Gastroesophageal sphincter (tissue), 4 donors: ENCODE measurements around the gene COL2A1. TPM values are rescaled to one million over a fixed set of nuclear protein-coding genes. Genes with fewer than 3 reads are reported as not detected.

Source experiments
- ATAC-seq: fragments of 150-250 bp; one replicate; pipeline ENCODE4 v1.9.1; 2016; ENCODE audit warnings: mild to moderate bottlenecking, moderate library complexity
- H3K27ac ChIP-seq, 4 donors: fragments of 200-600 bp; sonication (generic) in 3 of 4; 1 replicate in 3 of 4; 2 replicates in 1 of 4; pipeline ENCODE4 v1.5.1; 2016 to 2019
- H3K27me3 ChIP-seq: fragments of 200-600 bp; sonication (generic); one replicate; pipeline ENCODE4 v1.5.1; 2019
- H3K36me3 ChIP-seq, 2 donors: fragments of 200-600 bp; sonication (generic); one replicate each; pipeline ENCODE4 v1.5.1; 2019; ENCODE audit warnings: control low read depth in 1 of 2
- H3K4me1 ChIP-seq, 3 donors: fragments of 200-600 bp; sonication (generic); 1 replicate in 2 of 3; 2 replicates in 1 of 3; pipeline ENCODE4 v1.5.1; 2016 to 2019; ENCODE audit warnings: control low read depth in 2 of 3
- H3K4me3 ChIP-seq, 2 donors: fragments of 200-600 bp; sonication (generic); one replicate each; pipeline ENCODE4 v1.5.1; 2019; ENCODE audit warnings: mild to moderate bottlenecking in 1 of 2, moderate library complexity in 1 of 2
- H3K9me3 ChIP-seq, 3 donors: fragments of 200-600 bp; sonication (generic); one replicate each; pipeline ENCODE4 v1.5.1; 2017 to 2019; ENCODE audit warnings: control low read depth in 2 of 3
- CTCF ChIP-seq, 4 experiments: fragments of 200-600 bp in 2 of 4; fragments of 450-650 bp in 2 of 4; sonication (generic) in 1 of 4; IDR thresholded peaks; one replicate each; pipeline ENCODE4 v1.5.1; 2017 to 2019; ENCODE audit warnings: antibody characterized with exemption in 4 of 4, mild to moderate bottlenecking in 2 of 4, moderate library complexity in 2 of 4
- EP300 ChIP-seq: sonication (generic); formaldehyde crosslinking; IDR thresholded peaks from one replicate; pipeline ENCODE4 v1.6.1; 2017; ENCODE audit warnings: antibody characterized with exemption, mild to moderate bottlenecking
- POLR2A ChIP-seq, 2 donors: fragments of 450-650 bp; IDR thresholded peaks; one replicate each; pipeline ENCODE4 v1.6.1; 2017; ENCODE audit warnings: antibody characterized with exemption in 2 of 2, mild to moderate bottlenecking in 2 of 2, moderate library complexity in 1 of 2
- POLR2AphosphoS5 ChIP-seq: sonication (generic); formaldehyde crosslinking; IDR thresholded peaks from one replicate; pipeline ENCODE4 v1.6.1; 2017; ENCODE audit warnings: antibody characterized with exemption
- WGBS, 2 donors: methylation state at CpG; one replicate each; pipeline ENCODE4 v1.1.5; 2018; ENCODE audit warnings: low coverage in 1 of 2; 5-methylcytosine and 5-hydroxymethylcytosine counted together
- total RNA-seq, 4 donors: library from RNA; depleted of rRNA; stranded (reverse); fragments of >200 nt; gene quantifications; one replicate each; pipeline ENCODE4 v1.1.0, GENCODE V29; 2016

Gene COL2A1
- total RNA-seq, 4 donors from 2014 or later, result not detected

GRCh38 chr12:48008950-48009349, 4.7 kb upstream of the COL2A1 start:
- H3K27me3 ChIP-seq, result peaks cover 73% of the 10 kb centered on the region
- ATAC-seq, result no peak
- 81 to 86% methylated on average over 3 to 4 of the region's 4 CpGs for WGBS, 2 donors

DNA sequence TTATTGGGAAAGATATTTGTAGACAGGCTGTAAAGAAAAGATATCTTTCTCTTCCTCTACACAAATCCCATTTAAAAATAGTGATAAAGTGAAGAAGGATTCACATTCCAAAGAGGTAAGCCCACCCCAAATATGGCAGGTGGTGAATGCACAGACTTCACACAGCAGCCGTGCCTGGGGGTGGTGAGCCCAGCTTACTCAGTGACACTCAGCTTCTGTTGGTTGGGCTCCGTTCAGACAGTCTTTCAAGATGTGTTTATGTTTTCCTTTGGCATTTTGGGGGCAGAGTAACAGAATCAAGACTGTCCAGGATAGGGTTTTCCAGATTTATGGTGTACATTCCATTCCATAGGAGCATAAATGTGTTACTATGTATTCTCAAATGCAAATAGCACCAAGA, 4.1 kb upstream of the COL2A1 start:
- Histone ChIP-seq H3K4me3 (no peak overlapping the region), H3K9me3 (no peaks in the 10 kb centered on the region), H3K27me3 (peaks cover 79% of the 10 kb centered on the region), H3K36me3 (no peaks in the 10 kb centered on the region), H3K27ac (no peak overlapping the region), H3K4me1 (peaks cover 6 to 21% (median 18%) of the 10 kb centered on the region in 3 donors)
- 42% methylated on average over 2 of the region's 2 CpGs; no CpG with 5 or more reads in 1 of the 2 donors for WGBS, 2 donors
- TF ChIP-seq CTCF (IDR thresholded peaks at IDR 0.05), result no peak
- no peak for TF ChIP-seq POLR2AphosphoS5
- TF ChIP-seq EP300, result no peak
- no peak for TF ChIP-seq POLR2A (IDR thresholded peaks at IDR 0.05)
- ATAC-seq, result no peak

More at GRCh38 chr12:48008950-48009349, 4.7 kb upstream of the COL2A1 start:
- no peak for TF ChIP-seq CTCF (IDR thresholded peaks at IDR 0.05)
- no peak for TF ChIP-seq POLR2AphosphoS5
- TF ChIP-seq EP300, result no peak
- Histone ChIP-seq H3K4me1 (peaks cover 6 to 15% (median 12%) of the 10 kb centered on the region in 3 donors), H3K27ac (no peak overlapping the region), H3K9me3 (no peaks in the 10 kb centered on the region), H3K36me3 (no peaks in the 10 kb centered on the region), H3K4me3 (no peak overlapping the region)

- Histone ChIP-seq H3K27ac (no peak overlapping the region), H3K9me3 (no peaks in the 10 kb centered on the region), H3K27me3 (peaks cover 91% of the 10 kb centered on the region), H3K4me1 (peaks cover 6 to 32% (median 29%) of the 10 kb centered on the region in 3 donors), H3K4me3 (no peak overlapping the region), H3K36me3 (no peaks in the 10 kb centered on the region)
- 65 to 74% methylated on average over 4 of the region's 4 CpGs for WGBS, 2 donors
- TF ChIP-seq CTCF (IDR thresholded peaks at IDR 0.05) (no peak), EP300 (no peak), POLR2A (IDR thresholded peaks at IDR 0.05) (no peak), POLR2AphosphoS5 (no peak)
- no peak for ATAC-seq
Observed at GRCh38 chr12:48007206-48007605, 2.9 kb upstream of the COL2A1 start.

- no peaks in the 10 kb centered on the region for H3K9me3 ChIP-seq
- H3K4me1 ChIP-seq, result peaks cover 6 to 47% (median 34%) of the 10 kb centered on the region in 3 donors
- H3K36me3 ChIP-seq, result no peaks in the 10 kb centered on the region
- ATAC-seq, result no peak
- H3K27me3 ChIP-seq, result peaks cover 96% of the 10 kb centered on the region
- no peak overlapping the region for H3K4me3 ChIP-seq
- no peak for TF ChIP-seq EP300
- no peak for TF ChIP-seq POLR2AphosphoS5
- no peak for TF ChIP-seq POLR2A (IDR thresholded peaks at IDR 0.05)
- TF ChIP-seq CTCF (IDR thresholded peaks at IDR 0.05), result no peak
- no peak overlapping the region for H3K27ac ChIP-seq
Observed at GRCh38 chr12:48005750-48006021, 1.4 kb upstream of the COL2A1 start.

DNA sequence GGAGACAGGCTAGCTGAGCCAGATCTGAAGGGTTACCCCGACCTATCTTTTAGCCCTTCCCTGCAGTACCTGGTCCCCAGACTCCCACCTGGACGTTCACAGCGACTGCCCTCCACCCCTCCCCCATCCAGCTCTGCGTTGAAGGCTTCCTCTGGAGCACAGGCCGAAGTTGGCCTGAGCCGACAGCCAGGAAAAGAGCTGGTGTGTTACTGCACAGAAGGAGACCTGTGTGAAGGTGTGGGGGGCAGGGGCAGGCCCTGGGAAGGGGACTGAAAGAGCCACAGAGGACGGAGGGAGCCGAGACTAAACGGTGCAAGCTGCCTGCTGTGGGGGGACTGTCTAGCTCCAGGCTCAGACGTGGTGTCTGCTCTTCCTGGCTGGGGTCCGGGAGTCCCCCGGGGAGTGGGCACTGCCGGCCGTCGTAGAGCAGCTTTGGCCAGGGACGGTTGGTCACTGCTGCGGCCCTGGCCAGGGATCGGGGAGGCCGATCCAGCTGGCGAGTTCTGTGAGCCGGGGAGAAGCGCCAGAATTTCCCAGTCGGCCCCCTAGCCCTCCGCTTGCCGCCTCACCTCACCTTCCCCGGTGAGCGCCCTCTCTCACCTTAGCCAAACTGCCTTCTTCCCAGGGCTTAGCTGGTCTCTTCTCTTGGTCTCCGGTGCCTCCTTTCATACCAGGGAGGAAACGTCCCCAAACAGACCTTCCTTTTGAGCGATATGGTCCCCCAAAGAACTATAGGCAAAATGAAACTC, 899 bp upstream of the COL2A1 start:
- 37 to 53% methylated on average over 6 to 8 of the region's 30 CpGs for WGBS, 2 donors
- Histone ChIP-seq H3K27ac (no peak overlapping the region), H3K4me1 (peaks cover 6 to 47% (median 34%) of the 10 kb centered on the region in 3 donors), H3K9me3 (no peaks in the 10 kb centered on the region), H3K4me3 (peak overlapping the region in 1 of 2 donors; percentile 47), H3K36me3 (no peaks in the 10 kb centered on the region), H3K27me3 (peaks cover 95% of the 10 kb centered on the region)
- no peak for TF ChIP-seq POLR2AphosphoS5
- TF ChIP-seq POLR2A (IDR thresholded peaks at IDR 0.05), result no peak
- no peak for TF ChIP-seq EP300
- TF ChIP-seq CTCF (IDR thresholded peaks at IDR 0.05), result no peak
- no peak for ATAC-seq
